GM18511 (cell line): ENCODE data around the gene CFAP53.

Experiments
- ATAC-seq: cut with Tn5 transposase; IDR thresholded peaks from one replicate; pipeline ENCODE4 v1.9.1; 2021; ENCODE audit warnings: mild to moderate bottlenecking, moderate library complexity; ENCODE audit not compliant: unreplicated experiment

The CFAP53 gene

DNA sequence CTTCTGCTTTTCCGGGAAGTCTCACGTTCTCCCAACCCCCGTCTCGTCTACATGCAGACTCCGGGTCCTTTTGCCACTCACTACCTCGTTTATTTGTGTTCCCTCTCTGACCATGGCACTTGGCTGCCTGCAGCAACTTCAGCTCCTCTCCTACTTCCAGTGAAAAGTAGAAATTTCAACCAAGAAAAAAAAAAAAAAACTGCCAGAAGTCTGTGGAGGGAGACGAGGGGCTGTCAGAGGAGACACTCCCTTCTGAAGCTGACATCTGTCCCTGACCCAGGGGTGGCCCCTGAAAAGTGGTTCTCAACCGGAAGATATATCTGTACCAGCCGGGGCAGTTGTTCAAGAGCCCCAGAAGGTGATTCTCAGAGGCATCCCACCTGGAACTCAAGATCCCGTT lies 70.6 kb downstream of the CFAP53 start:
- ATAC-seq: no peak

DNA sequence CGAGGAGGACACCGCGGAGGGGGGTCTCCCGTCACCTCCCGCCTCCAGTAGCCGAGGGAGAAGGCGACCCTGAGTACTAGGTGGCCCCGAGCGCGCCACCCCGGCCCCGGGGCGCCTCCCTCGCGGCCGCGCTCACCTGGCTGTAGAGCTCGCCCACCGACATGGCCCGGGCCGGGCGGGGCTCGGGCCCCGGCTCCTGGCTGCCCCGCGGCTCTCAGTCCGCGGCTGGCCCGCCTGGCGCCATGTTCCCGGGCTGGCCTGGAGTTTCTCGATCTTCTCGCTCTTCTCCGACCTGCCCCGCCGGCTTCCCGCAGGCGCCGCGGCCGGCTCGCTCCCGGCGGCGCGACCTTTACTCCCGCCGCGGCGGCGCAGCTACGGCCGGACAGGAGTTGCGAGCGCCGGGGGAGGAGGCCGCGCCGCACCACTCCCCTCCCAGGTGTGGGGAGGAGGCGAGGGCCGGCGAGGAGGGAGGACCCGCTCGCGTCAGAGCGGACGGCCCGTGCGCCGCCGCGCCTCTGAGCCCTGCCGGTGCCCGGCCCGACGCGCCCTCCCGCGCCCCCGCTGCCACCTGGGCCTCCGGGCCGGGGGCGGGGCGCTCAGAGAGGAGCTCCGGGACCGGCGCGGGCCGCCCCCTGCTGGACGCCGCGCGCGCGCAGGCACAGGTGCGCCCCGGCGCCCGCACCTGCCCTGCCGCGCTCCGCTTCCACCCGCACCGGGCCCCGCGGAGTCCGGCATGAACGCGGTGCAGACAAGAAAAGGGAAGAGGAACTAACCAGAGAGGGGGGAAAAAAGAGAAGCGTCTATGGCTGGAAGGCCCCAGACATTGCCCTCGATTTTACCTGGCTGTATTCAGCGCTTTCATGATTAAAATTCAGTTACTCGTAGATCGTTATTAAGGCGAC lies 71.4 kb downstream of the CFAP53 start, which contains the start of gene MYO5B:
TSS of gene MYO5B (minus strand) at position 517 of the 902 bp plus-strand sequence. CDS start at position 163, 354 bp downstream.
- peak; percentile 87 for ATAC-seq

DNA sequence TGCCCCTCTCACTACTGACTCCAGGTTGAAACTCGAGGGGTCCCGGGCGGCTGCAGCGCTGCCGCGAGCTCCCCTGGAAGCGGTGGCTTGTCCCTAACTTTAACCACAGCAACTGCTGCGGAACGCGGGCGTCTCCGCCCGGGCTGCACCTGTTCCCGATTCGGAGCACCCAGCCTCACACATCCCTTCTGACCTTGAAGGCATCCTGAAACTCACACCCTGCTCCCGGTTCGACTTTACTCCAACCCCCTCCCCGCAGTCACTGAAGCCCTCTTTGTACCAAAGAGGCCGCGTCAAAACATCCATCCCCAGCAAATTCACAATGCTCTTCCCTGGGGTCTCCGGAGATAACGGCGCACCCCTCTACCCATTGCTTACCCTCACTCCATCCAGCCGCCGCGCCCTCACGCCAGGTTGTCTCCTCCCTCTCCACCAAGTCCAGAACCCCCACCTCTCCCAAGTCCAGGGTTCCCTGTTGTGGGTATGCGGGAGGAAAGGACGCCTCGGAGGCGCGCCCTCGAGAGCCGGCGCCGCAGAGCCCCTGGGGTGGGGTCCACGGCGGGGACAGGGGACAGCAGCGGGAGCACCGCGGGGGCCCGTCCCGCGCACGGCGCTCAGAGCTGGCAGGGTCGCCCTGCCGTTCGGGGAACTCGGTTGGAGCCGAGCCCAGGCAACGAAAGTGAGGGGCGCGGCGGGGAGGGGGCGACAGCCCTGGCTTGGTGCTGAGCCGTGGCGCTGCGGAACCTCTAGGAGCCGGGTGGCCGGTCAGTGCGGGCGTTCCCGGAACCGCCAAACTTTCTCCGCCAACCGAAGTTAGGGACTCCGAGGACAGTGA lies 72.3 kb downstream of the CFAP53 start:
- no peak for ATAC-seq

DNA sequence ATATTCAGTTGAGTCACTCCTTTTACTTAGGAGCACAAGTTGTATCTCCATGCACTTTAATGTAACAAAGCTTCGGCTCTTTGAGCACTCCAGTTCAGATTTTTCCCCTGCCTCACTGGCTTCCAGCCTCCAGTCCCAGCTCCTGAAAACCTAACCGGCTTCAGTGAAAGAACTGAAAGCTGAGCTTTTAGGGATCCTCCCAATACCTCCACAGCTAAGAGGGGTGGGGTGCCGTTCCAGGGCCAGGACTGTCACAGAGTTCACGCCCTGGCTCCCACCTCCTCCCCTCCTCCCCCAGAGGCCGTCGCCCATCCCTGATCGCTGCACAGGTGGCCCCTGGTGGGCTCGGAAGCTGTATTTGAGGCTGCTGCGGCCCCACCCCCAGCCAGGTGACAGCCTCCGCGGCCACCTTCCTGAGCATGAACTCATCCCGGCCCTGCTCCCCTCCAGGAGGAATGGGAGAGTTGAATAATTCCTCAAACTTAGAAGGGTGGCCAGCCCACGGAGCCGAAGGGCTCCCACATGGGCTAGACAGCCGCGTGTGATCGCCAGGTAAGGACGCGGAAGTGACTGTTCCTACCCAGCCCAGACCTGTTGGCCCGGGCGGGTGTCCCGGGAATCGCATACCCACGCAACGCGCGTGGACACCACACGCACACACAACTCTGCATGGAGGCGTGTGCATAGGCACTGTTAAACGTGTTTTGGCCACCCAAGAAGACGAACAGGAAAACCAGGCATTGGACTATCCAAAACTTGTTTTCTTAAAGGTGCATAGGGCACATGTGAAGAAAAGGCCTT lies 73.1 kb downstream of the CFAP53 start:
- no peak for ATAC-seq

DNA sequence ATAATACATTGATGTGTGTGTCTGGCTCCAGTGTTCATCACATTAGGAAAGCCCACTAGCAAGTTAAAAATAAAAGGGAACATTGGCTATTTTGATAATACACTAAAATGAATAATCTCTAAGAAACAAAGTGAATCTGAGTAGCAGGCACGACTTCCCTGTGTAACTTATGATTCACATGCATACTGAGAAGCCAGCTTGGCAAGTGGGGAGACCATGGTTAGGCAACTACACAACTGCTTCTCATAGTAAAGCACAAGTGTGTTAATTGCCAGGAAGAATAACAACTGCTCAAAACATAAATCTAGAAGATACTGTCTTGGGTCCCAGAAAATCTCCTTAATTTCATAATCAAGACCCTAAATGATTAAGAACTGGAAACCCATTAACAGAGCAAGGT lies 75.4 kb downstream of the CFAP53 start:
- ATAC-seq: no peak

GRCh38 chr18:50190236-50190635 lies 76.1 kb downstream of the CFAP53 start:
- no peak for ATAC-seq

DNA sequence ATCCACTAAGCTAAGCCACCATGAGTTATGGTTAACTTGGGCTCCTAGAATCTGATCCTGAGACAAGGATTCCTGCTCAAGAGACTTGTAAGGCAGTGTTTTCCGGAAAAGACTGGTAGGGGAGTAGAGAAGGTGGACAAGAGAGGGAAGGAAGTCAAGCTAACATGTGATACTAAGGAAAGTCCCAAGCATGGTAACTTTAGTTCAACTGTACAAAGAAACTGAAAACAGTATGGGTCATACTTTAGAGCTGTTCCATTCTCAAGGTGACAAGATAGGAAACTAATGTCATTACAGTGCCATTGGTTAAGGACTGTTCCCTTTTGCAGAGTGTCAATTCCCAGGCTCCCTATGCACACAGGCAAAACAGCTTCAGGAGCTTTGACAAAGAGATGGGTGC lies 77.1 kb downstream of the CFAP53 start:
- peak; percentile 79 for ATAC-seq

DNA sequence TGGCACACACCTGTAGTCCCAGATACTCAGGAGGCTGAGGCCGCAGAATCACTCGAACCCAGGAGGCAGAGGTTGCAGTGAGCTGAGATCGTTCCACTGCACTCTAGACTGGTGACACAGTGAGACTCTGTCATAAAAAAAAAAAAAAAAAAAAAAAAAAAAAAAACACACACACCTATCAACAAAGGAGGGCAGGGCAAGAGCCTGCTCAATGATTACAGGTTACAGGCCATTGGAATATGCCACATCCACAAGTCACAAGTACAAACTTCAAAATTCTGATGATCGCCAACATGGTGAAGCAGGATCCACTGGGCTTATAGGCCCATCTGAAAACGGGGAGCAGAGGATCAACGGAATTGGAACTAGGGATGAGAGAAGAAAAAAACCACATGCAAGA lies 77.6 kb downstream of the CFAP53 start:
- no peak for ATAC-seq

- ATAC-seq: no peak
Measured at GRCh38 chr18:50187659-50188058, 78.6 kb downstream of the CFAP53 start.

DNA sequence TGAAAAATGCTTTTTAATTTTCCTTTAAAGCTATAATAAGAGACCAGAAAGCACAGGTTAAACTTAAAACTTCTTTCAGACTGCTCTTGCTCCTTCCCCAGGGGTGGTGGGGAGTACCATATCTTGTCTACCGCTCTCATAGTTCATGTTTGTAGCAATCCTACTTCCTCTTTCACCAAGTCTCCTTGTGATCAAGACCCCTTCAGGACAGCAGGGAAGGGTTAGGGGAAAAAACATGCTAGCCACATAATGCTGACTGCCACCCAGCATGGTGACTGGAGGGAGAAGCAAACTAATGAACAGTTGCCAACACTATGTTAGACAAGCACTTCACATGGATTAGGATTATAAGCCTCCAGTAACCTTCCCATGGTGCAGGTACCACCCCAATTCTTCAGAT lies 79.9 kb downstream of the CFAP53 start:
- ATAC-seq: no peak

DNA sequence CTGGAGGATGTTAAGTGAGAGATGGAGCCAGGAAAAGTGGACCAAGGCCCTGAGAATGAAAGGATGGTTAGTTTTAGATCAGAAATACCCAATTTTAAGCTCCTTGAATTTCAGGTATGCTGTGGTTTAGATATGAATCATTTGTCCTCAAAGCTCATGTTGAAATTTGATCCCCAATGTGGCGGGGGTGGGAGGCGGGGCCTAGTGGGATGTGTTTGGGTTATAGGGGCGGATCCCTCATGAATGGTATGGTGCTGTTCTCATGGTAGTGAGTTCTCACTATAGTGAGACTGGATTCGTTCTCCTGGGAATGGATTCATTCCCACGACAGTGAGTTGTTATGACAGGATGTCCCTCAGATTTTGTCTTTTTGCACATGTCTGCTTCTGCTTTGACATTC lies 82.7 kb downstream of the CFAP53 start:
- no peak for ATAC-seq

DNA sequence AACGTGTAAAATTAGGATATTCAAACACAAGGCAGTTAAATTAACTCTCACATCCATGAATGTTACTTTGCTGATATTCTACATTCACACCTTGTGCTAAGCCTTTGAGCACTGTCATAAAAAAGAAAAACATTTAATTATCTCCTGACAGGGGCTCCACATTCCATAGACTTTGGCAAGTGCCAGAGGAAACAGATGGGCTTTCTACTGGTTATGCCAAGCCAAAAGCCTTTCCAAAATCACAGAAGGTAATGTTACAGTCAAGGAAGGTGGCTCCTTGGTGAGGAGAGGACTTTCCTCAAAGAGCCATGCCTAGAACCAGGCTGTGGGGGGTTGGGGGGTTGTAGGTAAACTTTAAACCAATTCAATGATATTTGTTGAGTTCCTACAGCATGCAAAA lies 83.8 kb downstream of the CFAP53 start:
- ATAC-seq: no peak

- no peak for ATAC-seq
Measured at GRCh38 chr18:50181590-50181989, 84.7 kb downstream of the CFAP53 start.

DNA sequence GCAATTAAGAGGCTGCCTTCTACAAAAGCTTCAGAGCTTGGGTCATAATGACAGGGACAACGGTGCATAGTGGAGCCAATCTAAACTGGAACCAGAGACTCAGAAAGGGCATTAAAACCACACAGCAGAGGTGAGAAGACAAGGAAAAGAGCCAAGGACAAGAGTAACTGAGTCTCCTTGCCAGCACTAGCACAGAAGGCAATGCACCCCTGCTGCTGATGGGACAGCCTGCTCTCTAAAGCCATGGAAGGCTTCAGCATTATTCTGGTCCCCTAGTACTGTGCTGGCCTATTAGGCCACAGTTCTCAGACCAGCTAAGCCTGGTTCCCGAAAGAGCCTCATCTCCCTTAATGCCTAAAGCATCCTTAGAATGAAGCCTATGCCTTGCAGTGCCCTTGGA lies 86.8 kb downstream of the CFAP53 start:
- no peak for ATAC-seq

DNA sequence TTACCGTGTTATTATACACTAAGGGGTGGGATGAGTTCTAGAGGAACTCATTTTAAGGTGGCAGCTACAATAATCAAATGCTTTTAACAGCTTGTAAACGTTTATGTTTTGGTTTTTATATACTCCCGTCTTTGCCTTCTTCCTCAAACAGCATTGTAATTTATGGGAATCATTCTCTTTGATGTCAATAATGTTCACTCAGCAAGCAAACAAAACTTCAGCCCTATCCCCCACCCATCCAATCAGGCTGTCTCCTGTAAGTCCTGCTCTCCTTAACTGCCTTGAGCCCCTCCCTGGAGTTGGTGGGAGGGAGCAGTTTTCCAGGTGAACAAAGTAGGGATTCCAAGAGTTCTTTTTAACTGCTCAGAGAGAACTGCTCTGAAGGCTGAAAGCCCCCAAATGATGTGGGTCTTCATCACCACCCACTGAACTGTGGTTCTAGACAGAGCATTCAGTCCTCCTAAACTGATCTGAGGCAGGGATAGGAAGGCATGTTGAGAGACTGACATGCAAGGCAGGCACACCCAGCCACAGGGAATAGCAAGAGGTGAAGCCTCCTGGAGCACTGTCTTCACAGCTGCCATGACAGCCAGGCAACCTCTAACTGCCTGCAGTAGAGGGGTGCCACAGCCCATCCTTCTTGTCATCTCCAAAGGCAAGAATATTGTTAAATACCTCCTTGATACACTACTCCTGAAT lies 88.9 kb downstream of the CFAP53 start:
- no peak for ATAC-seq
